Left ventricle myocardium inferior (tissue), 1 donor: ENCODE results near the gene CEMIP2. TPM values are rescaled to one million over a fixed set of nuclear protein-coding genes. Genes with fewer than 3 reads are reported as not detected.

Experiments
- DNase-seq: peaks from one replicate; pipeline ENCODE4 v3.0.0-alpha.2; 2020
- H3K27ac ChIP-seq: fragments of 200-600 bp; replicated peaks from 2 replicates; pipeline ENCODE4 v1.8.0; 2021
- H3K27me3 ChIP-seq: fragments of 200-600 bp; 2 replicates; pipeline ENCODE4 v1.8.0; 2021; ENCODE audit warnings: low read depth
- H3K36me3 ChIP-seq: fragments of 200-600 bp; 2 replicates; pipeline ENCODE4 v1.8.0; 2021
- H3K4me1 ChIP-seq: fragments of 200-600 bp; 2 replicates; pipeline ENCODE4 v1.8.0; 2021
- H3K4me3 ChIP-seq: fragments of 200-600 bp; 2 replicates; pipeline ENCODE4 v1.8.0; 2021; ENCODE audit warnings: mild to moderate bottlenecking, moderate library complexity
- H3K9me3 ChIP-seq: fragments of 200-600 bp; replicated peaks from 2 replicates; pipeline ENCODE4 v1.8.0; 2021
- CTCF ChIP-seq: fragments of 200-600 bp; IDR thresholded peaks from 2 replicates; pipeline ENCODE4 v1.8.0; 2021; ENCODE audit warnings: antibody characterized with exemption, mild to moderate bottlenecking, borderline replicate concordance
- intact Hi-C: fragments of 100-400 bp; cut with micrococcal nuclease; formaldehyde crosslinking; loops from one replicate; pipeline ENCODE4 v1.11.0; 2022
- total RNA-seq: library from RNA; stranded (reverse); fragmentation: NEBNext Ultra II Directional; extraction: Animal tissue kit (Norgen Biotek cat#: 25700); gene quantifications from one replicate; pipeline ENCODE4 v1.2.1, GENCODE V29; 2021
- donor health status: DM: no; HTN: yes; CAD: no; lungs with severe emphysema.

CEMIP2 gene
- total RNA-seq, 1 donor from 2014 or later: 11.7 TPM

GRCh38 chr9:71746758-71747125 lies 21.6 kb downstream of the CEMIP2 start:
- no peak overlapping the region for H3K27ac ChIP-seq
- DNase-seq: no peak
- TF ChIP-seq CTCF: no peak
- H3K9me3 ChIP-seq: no peaks in the 10 kb centered on the region
- intact Hi-C loops: no loop called here
- H3K4me1 ChIP-seq: peaks cover 8% of the 10 kb centered on the region
- peaks cover 32% of the 10 kb centered on the region for H3K36me3 ChIP-seq
- H3K27me3 ChIP-seq: no peaks in the 10 kb centered on the region
- no peak overlapping the region for H3K4me3 ChIP-seq

GRCh38 chr9:71746023-71746757 lies 22.1 kb downstream of the CEMIP2 start:
- Histone ChIP-seq H3K36me3 (peaks cover 32% of the 10 kb centered on the region), H3K9me3 (no peaks in the 10 kb centered on the region), H3K4me3 (no peak overlapping the region), H3K27ac (no peak overlapping the region), H3K27me3 (no peaks in the 10 kb centered on the region), H3K4me1 (peaks cover 8% of the 10 kb centered on the region)
- DNase-seq: no peak
- intact Hi-C loops: no loop called here
- no peak for TF ChIP-seq CTCF

GRCh38 chr9:71744754-71745521 lies 23.4 kb downstream of the CEMIP2 start:
- no peak for TF ChIP-seq CTCF
- no peak overlapping the region for H3K27ac ChIP-seq
- no peaks in the 10 kb centered on the region for H3K9me3 ChIP-seq
- peaks cover 8% of the 10 kb centered on the region for H3K4me1 ChIP-seq
- no peaks in the 10 kb centered on the region for H3K27me3 ChIP-seq
- H3K36me3 ChIP-seq: peaks cover 30% of the 10 kb centered on the region
- H3K4me3 ChIP-seq: no peak overlapping the region
- DNase-seq: no peak
- intact Hi-C loops: loop anchor here (5.0 kb wide), 1 partner anchor 323 kb away; no protein-coding TSS in a partner anchor

- H3K9me3 ChIP-seq: no peaks in the 10 kb centered on the region
- no peak overlapping the region for H3K27ac ChIP-seq
- H3K4me3 ChIP-seq: no peak overlapping the region
- no peak for TF ChIP-seq CTCF
- H3K27me3 ChIP-seq: no peaks in the 10 kb centered on the region
- intact Hi-C loops: loop anchor here (5.0 kb wide), 1 partner anchor 322 kb away; no protein-coding TSS in a partner anchor
- H3K36me3 ChIP-seq: peaks cover 22% of the 10 kb centered on the region
- no peak for DNase-seq
- H3K4me1 ChIP-seq: peaks cover 8% of the 10 kb centered on the region
These were observed 24.4 kb downstream of the CEMIP2 start for GRCh38 chr9:71743882-71744281.

- Histone ChIP-seq H3K9me3 (no peaks in the 10 kb centered on the region), H3K27ac (no peak overlapping the region), H3K36me3 (peaks cover 15% of the 10 kb centered on the region), H3K4me3 (no peak overlapping the region), H3K27me3 (no peaks in the 10 kb centered on the region), H3K4me1 (peaks cover 6% of the 10 kb centered on the region)
- intact Hi-C loops: loop anchor here (5.0 kb wide), 1 partner anchor 321 kb away; no protein-coding TSS in a partner anchor
- DNase-seq: no peak
- TF ChIP-seq CTCF: no peak
These were observed 25.1 kb downstream of the CEMIP2 start for GRCh38 chr9:71743217-71743705.
